Measurements from ENCODE around the gene TPGS2.

The TPGS2 gene

DNA sequence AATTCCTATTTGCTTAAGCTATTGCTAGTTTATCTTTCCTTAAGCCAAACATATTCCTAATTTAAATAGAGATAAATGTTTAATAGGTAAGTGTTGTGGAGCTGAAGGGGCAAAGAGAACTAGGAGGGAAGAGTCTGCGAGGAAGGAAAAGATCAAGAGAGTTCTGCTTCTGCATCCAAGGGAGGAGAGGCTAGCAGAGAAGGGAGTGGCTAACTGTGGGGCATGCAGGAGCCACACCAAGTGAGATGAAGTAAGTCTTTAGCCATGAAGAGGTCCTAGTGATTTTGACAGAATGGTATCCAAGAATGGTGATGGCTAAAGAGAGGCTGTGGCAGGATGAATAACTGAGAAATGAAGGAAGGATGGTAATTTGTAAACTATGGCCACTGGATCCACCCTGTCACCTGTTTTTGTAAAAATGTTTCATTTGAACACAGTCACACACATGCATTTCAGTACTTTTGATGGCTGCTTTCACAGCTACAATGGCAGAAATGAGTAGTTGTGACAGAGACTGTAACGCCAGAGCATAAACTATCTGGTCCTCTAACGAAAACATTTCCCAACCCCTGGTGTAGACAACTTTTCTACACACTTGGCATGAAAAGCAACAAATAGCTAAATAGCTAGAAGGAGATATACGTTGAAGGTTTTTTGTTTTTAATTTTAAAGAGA lies 15.6 kb downstream of the TPGS2 start:
- Histone ChIP-seq H3K9ac (ENCODE audit: insufficient read length, low read depth) (no peak overlapping the region), H3K4me3 (ENCODE audit: insufficient read length, low read depth) (no peak overlapping the region), H3K9me3 (ENCODE audit: insufficient read depth, low read length) (no peaks in the 10 kb centered on the region), H3K36me3 (ENCODE audit: insufficient read depth, insufficient read length, low read length) (peaks cover 51% of the 10 kb centered on the region), H3K4me1 (ENCODE audit: insufficient read depth, insufficient read length) (no peaks in the 10 kb centered on the region), H3K27me3 (ENCODE audit: insufficient read depth, insufficient read length) (no peaks in the 10 kb centered on the region)
- DNase-seq (ENCODE audit: low read depth, low spot score): no peak
- TF ChIP-seq YY1 (IDR thresholded peaks at IDR 0.05; ENCODE audit: insufficient read depth, insufficient read length) (no peak), ZNF274 (IDR thresholded peaks at IDR 0.05; ENCODE audit: low read depth, low read length) (no peak), SUZ12 (IDR thresholded peaks at IDR 0.05; ENCODE audit: extremely low read depth, insufficient read depth, insufficient read length) (no peak)

DNA sequence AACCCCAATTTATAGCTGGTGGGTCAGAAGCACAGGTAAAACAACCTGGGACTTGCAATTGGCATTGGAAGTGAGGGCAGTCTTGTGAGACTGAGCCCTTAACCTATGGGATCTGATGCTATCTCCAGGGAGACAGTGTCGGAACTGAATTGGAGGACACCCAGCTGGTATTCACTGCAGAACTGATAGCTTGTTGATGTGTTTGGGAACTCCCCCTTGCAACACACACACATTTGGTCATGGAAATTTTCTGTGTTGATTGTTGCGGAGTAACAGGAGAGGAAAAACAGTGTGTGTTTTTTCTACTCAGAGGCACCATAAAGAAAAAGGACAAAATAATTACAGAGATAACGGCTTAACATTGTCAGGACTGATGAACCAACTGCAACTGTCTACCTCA lies 16.1 kb downstream of the TPGS2 start:
- TF ChIP-seq ZNF274 (IDR thresholded peaks at IDR 0.05; ENCODE audit: low read depth, low read length) (no peak), SUZ12 (IDR thresholded peaks at IDR 0.05; ENCODE audit: extremely low read depth, insufficient read depth, insufficient read length) (no peak), YY1 (IDR thresholded peaks at IDR 0.05; ENCODE audit: insufficient read depth, insufficient read length) (no peak)
- DNase-seq (ENCODE audit: low read depth, low spot score): no peak
- Histone ChIP-seq H3K4me3 (ENCODE audit: insufficient read length, low read depth) (no peak overlapping the region), H3K27me3 (ENCODE audit: insufficient read depth, insufficient read length) (no peaks in the 10 kb centered on the region), H3K9ac (ENCODE audit: insufficient read length, low read depth) (no peak overlapping the region), H3K4me1 (ENCODE audit: insufficient read depth, insufficient read length) (no peaks in the 10 kb centered on the region), H3K36me3 (ENCODE audit: insufficient read depth, insufficient read length, low read length) (peaks cover 49% of the 10 kb centered on the region), H3K9me3 (ENCODE audit: insufficient read depth, low read length) (no peaks in the 10 kb centered on the region)

DNA sequence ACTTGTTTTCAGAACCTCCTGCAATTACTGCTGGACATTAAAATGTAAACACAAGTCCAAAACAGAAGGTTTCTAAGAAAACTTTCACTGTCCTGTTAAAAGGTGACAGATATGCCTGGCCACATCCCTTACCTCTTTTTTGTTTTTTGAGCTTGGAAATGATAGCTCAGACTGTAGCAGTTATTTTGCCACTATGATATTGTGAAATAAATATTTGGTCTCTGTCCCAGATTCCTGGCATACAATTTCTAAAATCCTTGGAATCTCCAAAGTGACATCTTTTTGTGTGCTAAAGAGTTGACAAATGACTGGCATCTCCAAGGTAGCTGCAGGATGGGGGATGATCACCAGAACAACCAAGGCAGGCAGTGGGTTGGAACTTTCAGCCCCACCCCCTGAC lies 16.8 kb downstream of the TPGS2 start:
- Histone ChIP-seq H3K9ac (ENCODE audit: insufficient read length, low read depth) (no peak overlapping the region), H3K9me3 (ENCODE audit: insufficient read depth, low read length) (no peaks in the 10 kb centered on the region), H3K4me3 (ENCODE audit: insufficient read length, low read depth) (no peak overlapping the region), H3K36me3 (ENCODE audit: insufficient read depth, insufficient read length, low read length) (peaks cover 49% of the 10 kb centered on the region), H3K4me1 (ENCODE audit: insufficient read depth, insufficient read length) (no peaks in the 10 kb centered on the region), H3K27me3 (ENCODE audit: insufficient read depth, insufficient read length) (no peaks in the 10 kb centered on the region)
- TF ChIP-seq YY1 (IDR thresholded peaks at IDR 0.05; ENCODE audit: insufficient read depth, insufficient read length) (no peak), ZNF274 (IDR thresholded peaks at IDR 0.05; ENCODE audit: low read depth, low read length) (no peak), SUZ12 (IDR thresholded peaks at IDR 0.05; ENCODE audit: extremely low read depth, insufficient read depth, insufficient read length) (no peak)
- no peak for DNase-seq (ENCODE audit: low read depth, low spot score)

DNA sequence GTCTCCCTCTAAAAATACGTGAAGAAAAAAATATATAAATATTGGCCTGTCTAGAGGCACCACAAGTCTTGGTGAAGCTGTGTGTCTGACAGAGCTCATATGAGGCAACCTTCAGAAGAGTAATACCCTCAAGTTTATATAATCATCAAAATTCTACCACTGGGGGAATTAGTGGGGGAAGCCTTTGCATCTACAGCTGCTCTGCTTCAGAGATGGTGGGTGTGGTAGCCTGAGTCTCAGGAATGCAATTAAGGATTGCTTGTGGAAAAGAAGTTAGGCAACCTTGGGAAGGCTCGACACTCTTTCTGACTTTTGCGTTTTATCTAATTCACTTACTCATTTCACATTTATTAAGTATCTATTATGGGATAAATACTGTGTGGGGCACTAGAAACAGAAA lies 17.4 kb downstream of the TPGS2 start:
- H3K9ac ChIP-seq (ENCODE audit: insufficient read length, low read depth): no peak overlapping the region
- DNase-seq (ENCODE audit: low read depth, low spot score): no peak
- H3K9me3 ChIP-seq (ENCODE audit: insufficient read depth, low read length): no peaks in the 10 kb centered on the region
- H3K27me3 ChIP-seq (ENCODE audit: insufficient read depth, insufficient read length): no peaks in the 10 kb centered on the region
- H3K36me3 ChIP-seq (ENCODE audit: insufficient read depth, insufficient read length, low read length): peaks cover 49% of the 10 kb centered on the region
- TF ChIP-seq YY1 (IDR thresholded peaks at IDR 0.05; ENCODE audit: insufficient read depth, insufficient read length): no peak
- no peak for TF ChIP-seq ZNF274 (IDR thresholded peaks at IDR 0.05; ENCODE audit: low read depth, low read length)
- no peak for TF ChIP-seq SUZ12 (IDR thresholded peaks at IDR 0.05; ENCODE audit: extremely low read depth, insufficient read depth, insufficient read length)
- H3K4me3 ChIP-seq (ENCODE audit: insufficient read length, low read depth): no peak overlapping the region
- no peaks in the 10 kb centered on the region for H3K4me1 ChIP-seq (ENCODE audit: insufficient read depth, insufficient read length)

DNA sequence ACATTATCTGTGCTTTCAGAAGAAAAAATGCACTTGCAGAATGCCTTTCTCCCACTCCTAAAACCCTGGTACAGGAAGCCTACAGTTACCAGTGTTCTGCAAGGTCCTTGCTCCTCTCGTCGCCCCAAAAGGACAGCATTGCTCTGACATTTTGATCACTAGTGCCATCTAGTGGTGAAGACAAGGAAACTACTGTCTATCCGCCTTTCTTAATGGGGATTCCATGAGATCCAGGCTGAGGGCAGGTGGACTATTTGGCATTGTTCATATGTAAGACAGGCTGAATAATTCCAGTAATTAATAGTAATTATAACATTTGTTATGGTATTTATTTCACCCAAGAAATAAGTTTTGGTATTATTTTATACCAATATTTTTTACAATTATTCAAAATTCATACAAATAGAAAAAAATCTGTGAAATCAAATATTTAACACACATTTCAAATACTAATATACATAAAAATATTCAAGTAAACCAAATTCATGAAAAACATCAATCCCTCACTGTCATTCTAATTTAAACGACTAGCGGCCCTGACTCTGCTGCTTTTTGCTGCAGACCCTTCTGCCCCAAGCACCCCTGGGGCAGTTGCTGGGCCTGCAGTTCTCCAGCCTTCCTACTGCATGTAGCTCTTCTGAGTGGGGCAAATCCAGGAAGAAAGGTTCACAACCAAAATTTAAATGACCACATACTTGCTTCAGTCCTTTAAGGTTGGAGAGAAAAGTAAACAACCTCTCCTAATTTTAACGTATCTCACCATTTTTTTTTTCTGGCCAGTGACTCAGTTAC lies 19.0 kb downstream of the TPGS2 start:
- no peak overlapping the region for H3K9ac ChIP-seq (ENCODE audit: insufficient read length, low read depth)
- H3K9me3 ChIP-seq (ENCODE audit: insufficient read depth, low read length): no peaks in the 10 kb centered on the region
- H3K4me3 ChIP-seq (ENCODE audit: insufficient read length, low read depth): no peak overlapping the region
- peaks cover 50% of the 10 kb centered on the region for H3K36me3 ChIP-seq (ENCODE audit: insufficient read depth, insufficient read length, low read length)
- no peak for DNase-seq (ENCODE audit: low read depth, low spot score)
- TF ChIP-seq SUZ12 (IDR thresholded peaks at IDR 0.05; ENCODE audit: extremely low read depth, insufficient read depth, insufficient read length) (no peak), ZNF274 (IDR thresholded peaks at IDR 0.05; ENCODE audit: low read depth, low read length) (no peak), YY1 (IDR thresholded peaks at IDR 0.05; ENCODE audit: insufficient read depth, insufficient read length) (no peak)
- no peaks in the 10 kb centered on the region for H3K4me1 ChIP-seq (ENCODE audit: insufficient read depth, insufficient read length)
- no peaks in the 10 kb centered on the region for H3K27me3 ChIP-seq (ENCODE audit: insufficient read depth, insufficient read length)

DNA sequence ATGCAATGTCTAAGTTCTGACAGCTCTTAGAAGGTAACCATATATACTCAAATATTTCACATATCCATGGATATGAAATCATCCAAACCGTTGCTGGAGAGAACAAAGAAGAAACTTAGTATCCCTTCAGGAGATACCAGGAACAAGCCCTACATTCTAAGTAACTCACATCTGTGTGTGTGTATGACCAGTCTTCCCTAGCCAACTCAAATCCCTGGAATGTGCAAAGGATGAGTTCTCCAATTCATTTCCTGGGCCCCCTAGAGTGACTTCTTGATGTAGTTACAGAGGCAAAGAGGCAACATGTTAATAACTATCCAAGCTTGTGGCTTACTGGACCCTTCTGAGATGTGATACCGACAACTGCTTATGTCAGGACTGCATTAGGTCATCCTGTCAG lies 20.1 kb downstream of the TPGS2 start:
- H3K4me1 ChIP-seq (ENCODE audit: insufficient read depth, insufficient read length): no peaks in the 10 kb centered on the region
- H3K36me3 ChIP-seq (ENCODE audit: insufficient read depth, insufficient read length, low read length): peaks cover 56% of the 10 kb centered on the region
- no peaks in the 10 kb centered on the region for H3K9me3 ChIP-seq (ENCODE audit: insufficient read depth, low read length)
- no peaks in the 10 kb centered on the region for H3K27me3 ChIP-seq (ENCODE audit: insufficient read depth, insufficient read length)
- TF ChIP-seq SUZ12 (IDR thresholded peaks at IDR 0.05; ENCODE audit: extremely low read depth, insufficient read depth, insufficient read length): no peak
- no peak for TF ChIP-seq ZNF274 (IDR thresholded peaks at IDR 0.05; ENCODE audit: low read depth, low read length)
- no peak for TF ChIP-seq YY1 (IDR thresholded peaks at IDR 0.05; ENCODE audit: insufficient read depth, insufficient read length)
- DNase-seq (ENCODE audit: low read depth, low spot score): no peak
- H3K4me3 ChIP-seq (ENCODE audit: insufficient read length, low read depth): no peak overlapping the region
- no peak overlapping the region for H3K9ac ChIP-seq (ENCODE audit: insufficient read length, low read depth)

DNA sequence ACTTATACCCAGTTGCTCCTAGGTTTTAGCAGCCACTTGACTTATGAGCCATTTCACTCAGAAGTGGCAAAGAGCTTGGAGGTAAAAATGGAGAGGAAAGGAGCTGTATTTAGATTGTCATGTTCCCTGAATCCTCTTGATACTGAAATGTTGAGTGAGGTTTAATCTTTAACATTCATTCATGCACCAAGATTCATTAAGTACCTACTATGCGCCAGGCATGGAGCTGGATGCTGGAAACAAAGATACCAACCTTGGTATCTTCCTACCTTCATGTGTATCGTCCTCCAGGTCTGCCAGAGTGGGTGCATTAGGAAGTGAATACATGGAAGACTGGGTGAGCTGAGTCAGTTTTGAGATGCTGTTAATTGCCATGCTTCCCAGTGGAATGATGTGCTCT lies 23.7 kb downstream of the TPGS2 start:
- TF ChIP-seq SUZ12 (IDR thresholded peaks at IDR 0.05; ENCODE audit: extremely low read depth, insufficient read depth, insufficient read length) (no peak), ZNF274 (IDR thresholded peaks at IDR 0.05; ENCODE audit: low read depth, low read length) (no peak), YY1 (IDR thresholded peaks at IDR 0.05; ENCODE audit: insufficient read depth, insufficient read length) (no peak)
- H3K36me3 ChIP-seq (ENCODE audit: insufficient read depth, insufficient read length, low read length): peaks cover 64% of the 10 kb centered on the region
- no peaks in the 10 kb centered on the region for H3K9me3 ChIP-seq (ENCODE audit: insufficient read depth, low read length)
- no peaks in the 10 kb centered on the region for H3K4me1 ChIP-seq (ENCODE audit: insufficient read depth, insufficient read length)
- no peak overlapping the region for H3K9ac ChIP-seq (ENCODE audit: insufficient read length, low read depth)
- H3K27me3 ChIP-seq (ENCODE audit: insufficient read depth, insufficient read length): no peaks in the 10 kb centered on the region
- H3K4me3 ChIP-seq (ENCODE audit: insufficient read length, low read depth): no peak overlapping the region
- DNase-seq (ENCODE audit: low read depth, low spot score): no peak
